ENCODE measurements around the gene RASGEF1C.
"Not testable (repeated sequence)": the region's sequence is repeated elsewhere in the genome, so short reads cannot be mapped to it uniquely, and the experiment has no call there.

Gene RASGEF1C

GRCh38 chr5:180097926-180098325 lies 111.1 kb downstream of the RASGEF1C start:
- TF ChIP-seq EZH2 (IDR thresholded peaks at IDR 0.05) (no peak), POLR2AphosphoS5 (IDR thresholded peaks at IDR 0.05; ENCODE audit: borderline replicate concordance, low read depth, low read length) (no peak), FOXP2 (optimal IDR thresholded peaks at IDR 0.05; ENCODE audit: control extremely low read depth, extremely low read length, insufficient read depth) (no peak)
- Histone ChIP-seq H3K9ac (ENCODE audit: insufficient read length) (no peak overlapping the region), H3K4me3 (no peak overlapping the region), H3K36me3 (ENCODE audit: insufficient read depth, low read length) (no peaks in the 10 kb centered on the region), H3K27ac (no peak overlapping the region), H3K9me3 (ENCODE audit: low read depth, low read length) (no peaks in the 10 kb centered on the region)
- DNase-seq (ENCODE audit: low read depth, low spot score): no peak

DNA sequence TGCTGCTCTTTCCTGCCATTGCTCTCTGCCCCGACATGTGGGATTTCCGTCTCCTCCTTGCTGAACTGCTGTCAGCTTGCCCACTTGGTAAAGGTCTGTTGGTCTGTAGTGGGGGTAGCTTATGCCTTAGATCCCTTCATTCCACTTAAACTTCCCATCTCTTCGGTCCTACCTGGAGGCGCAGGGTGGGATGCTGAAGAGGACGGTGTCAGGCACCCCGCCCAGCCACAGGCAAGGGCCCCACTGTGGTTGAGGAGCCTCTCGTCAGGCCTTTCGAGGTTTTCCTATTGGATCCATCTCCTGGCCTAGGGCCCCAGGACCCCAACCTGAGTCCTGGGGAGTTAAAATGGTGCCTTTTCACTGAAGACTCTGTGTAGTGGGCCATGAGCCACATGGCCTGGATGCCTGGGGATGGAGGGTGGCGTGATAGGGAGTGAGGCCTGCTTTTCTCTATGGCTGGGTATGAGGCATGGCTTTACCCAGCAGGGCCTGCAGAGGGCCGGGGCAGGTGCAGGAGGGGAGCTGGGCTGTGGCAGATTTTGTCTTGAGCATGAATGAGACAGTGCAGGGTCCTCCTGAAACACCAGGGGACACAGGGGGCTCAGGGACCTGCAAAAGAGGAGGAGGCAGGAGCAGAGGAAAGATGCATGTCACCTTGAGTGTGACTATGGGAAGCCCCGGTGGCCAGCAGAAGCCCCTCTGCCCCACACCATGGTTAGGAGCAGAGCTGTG lies 111.7 kb downstream of the RASGEF1C start:
- TF ChIP-seq FOXP2 (optimal IDR thresholded peaks at IDR 0.05; ENCODE audit: control extremely low read depth, extremely low read length, insufficient read depth): no peak
- no peak for TF ChIP-seq EZH2 (IDR thresholded peaks at IDR 0.05)
- TF ChIP-seq POLR2AphosphoS5 (IDR thresholded peaks at IDR 0.05; ENCODE audit: borderline replicate concordance, low read depth, low read length): no peak
- Histone ChIP-seq H3K4me3 (no peak overlapping the region), H3K9me3 (ENCODE audit: low read depth, low read length) (no peaks in the 10 kb centered on the region), H3K27ac (no peak overlapping the region), H3K9ac (ENCODE audit: insufficient read length) (no peak overlapping the region), H3K36me3 (ENCODE audit: insufficient read depth, low read length) (no peaks in the 10 kb centered on the region)
- DNase-seq (ENCODE audit: low read depth, low spot score): no peak

- H3K4me3 ChIP-seq: no peak overlapping the region
- H3K9me3 ChIP-seq (ENCODE audit: low read depth, low read length): no peaks in the 10 kb centered on the region
- no peak for DNase-seq (ENCODE audit: low read depth, low spot score)
- no peak overlapping the region for H3K9ac ChIP-seq (ENCODE audit: insufficient read length)
- H3K36me3 ChIP-seq (ENCODE audit: insufficient read depth, low read length): no peaks in the 10 kb centered on the region
- H3K27ac ChIP-seq: no peak overlapping the region
- TF ChIP-seq POLR2AphosphoS5 (IDR thresholded peaks at IDR 0.05; ENCODE audit: borderline replicate concordance, low read depth, low read length): no peak
These were observed 112.4 kb downstream of the RASGEF1C start for GRCh38 chr5:180096616-180097015.

- no peak for DNase-seq (ENCODE audit: low read depth, low spot score)
- no peak for TF ChIP-seq FOXP2 (optimal IDR thresholded peaks at IDR 0.05; ENCODE audit: control extremely low read depth, extremely low read length, insufficient read depth)
- no peak for TF ChIP-seq POLR2AphosphoS5 (IDR thresholded peaks at IDR 0.05; ENCODE audit: borderline replicate concordance, low read depth, low read length)
- no peak for TF ChIP-seq EZH2 (IDR thresholded peaks at IDR 0.05)
- no peaks in the 10 kb centered on the region for H3K9me3 ChIP-seq (ENCODE audit: low read depth, low read length)
- H3K27ac ChIP-seq: no peak overlapping the region
- no peak overlapping the region for H3K4me3 ChIP-seq
- H3K36me3 ChIP-seq (ENCODE audit: insufficient read depth, low read length): no peaks in the 10 kb centered on the region
- H3K9ac ChIP-seq (ENCODE audit: insufficient read length): no peak overlapping the region
These were observed 113.5 kb downstream of the RASGEF1C start for GRCh38 chr5:180095545-180095944.

DNA sequence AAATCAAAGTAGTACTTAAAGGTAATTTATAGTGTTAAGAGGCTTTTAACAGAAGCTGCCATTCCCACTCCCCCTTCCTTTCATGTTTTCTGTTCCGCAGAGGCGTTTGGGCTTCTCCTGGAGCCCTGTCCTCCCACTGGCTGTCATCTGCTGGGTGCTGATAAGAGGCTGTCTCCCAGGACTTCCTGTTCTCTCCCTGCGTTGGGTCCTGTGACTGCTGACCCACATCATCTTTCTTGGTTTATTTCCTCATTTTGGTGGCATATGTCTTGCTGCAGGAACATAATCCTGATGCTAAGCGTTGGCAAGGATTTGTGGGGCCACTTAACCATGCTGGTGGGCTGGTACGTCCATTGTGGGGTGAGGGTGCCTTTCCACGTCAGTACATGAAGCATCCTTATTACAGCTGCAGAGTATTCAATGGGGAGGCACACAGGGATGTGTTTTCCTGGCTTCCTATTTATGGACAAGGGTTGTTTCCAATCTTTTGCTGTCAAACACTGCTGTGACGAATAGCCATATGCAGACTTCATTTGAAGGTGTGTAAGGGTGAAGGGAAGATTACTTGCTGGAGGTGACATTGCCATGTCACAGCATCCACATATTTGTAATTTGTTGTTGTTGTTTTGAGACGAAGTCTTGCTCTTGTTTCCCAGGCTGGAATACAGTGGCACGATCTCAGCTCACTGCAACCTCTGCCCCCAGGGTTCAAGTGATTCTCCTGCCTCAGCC lies 115.2 kb downstream of the RASGEF1C start:
- no peak overlapping the region for H3K4me3 ChIP-seq
- H3K27ac ChIP-seq: no peak overlapping the region
- no peaks in the 10 kb centered on the region for H3K9me3 ChIP-seq (ENCODE audit: low read depth, low read length)
- H3K36me3 ChIP-seq (ENCODE audit: insufficient read depth, low read length): no peaks in the 10 kb centered on the region
- no peak for DNase-seq (ENCODE audit: low read depth, low spot score)
- no peak for TF ChIP-seq FOXP2 (optimal IDR thresholded peaks at IDR 0.05; ENCODE audit: control extremely low read depth, extremely low read length, insufficient read depth)
- no peak for TF ChIP-seq EZH2 (IDR thresholded peaks at IDR 0.05)
- no peak for TF ChIP-seq POLR2AphosphoS5 (IDR thresholded peaks at IDR 0.05; ENCODE audit: borderline replicate concordance, low read depth, low read length)
- H3K9ac ChIP-seq (ENCODE audit: insufficient read length): no peak overlapping the region

DNA sequence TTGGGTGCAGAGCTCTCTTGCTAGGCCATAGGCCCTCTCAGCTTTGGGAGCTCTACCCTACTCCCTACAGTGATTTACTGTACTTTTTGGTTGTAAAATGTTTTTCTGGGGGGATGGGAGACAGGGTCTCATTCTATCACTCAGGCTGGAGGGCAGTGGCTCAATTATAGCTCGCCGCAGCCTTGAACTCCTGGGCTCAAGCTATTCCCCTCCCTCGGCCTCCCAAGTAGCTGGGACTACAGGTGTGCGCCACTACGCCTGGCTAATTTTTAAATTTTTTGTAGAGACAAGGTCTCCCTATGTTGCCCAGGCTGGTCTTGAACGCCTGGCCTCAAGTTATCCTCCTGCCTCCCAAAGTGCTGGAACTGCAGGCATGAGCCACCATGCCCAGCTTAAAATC lies 115.8 kb downstream of the RASGEF1C start:
- Histone ChIP-seq H3K4me3 (no peak overlapping the region), H3K9ac (ENCODE audit: insufficient read length) (no peak overlapping the region), H3K9me3 (ENCODE audit: low read depth, low read length) (no peaks in the 10 kb centered on the region), H3K27ac (no peak overlapping the region), H3K36me3 (ENCODE audit: insufficient read depth, low read length) (no peaks in the 10 kb centered on the region)
- TF ChIP-seq FOXP2 (optimal IDR thresholded peaks at IDR 0.05; ENCODE audit: control extremely low read depth, extremely low read length, insufficient read depth) (no peak), EZH2 (IDR thresholded peaks at IDR 0.05) (no peak), POLR2AphosphoS5 (IDR thresholded peaks at IDR 0.05; ENCODE audit: borderline replicate concordance, low read depth, low read length) (no peak)
- no peak for DNase-seq (ENCODE audit: low read depth, low spot score)

GRCh38 chr5:180090769-180091546 lies 118.1 kb downstream of the RASGEF1C start:
- Histone ChIP-seq H3K4me3 (peak overlapping the region; percentile 81), H3K36me3 (ENCODE audit: insufficient read depth, low read length) (no peaks in the 10 kb centered on the region), H3K9me3 (ENCODE audit: low read depth, low read length) (no peaks in the 10 kb centered on the region), H3K27ac (no peak overlapping the region), H3K9ac (ENCODE audit: insufficient read length) (no peak overlapping the region)
- TF ChIP-seq POLR2AphosphoS5 (IDR thresholded peaks at IDR 0.05; ENCODE audit: borderline replicate concordance, low read depth, low read length) (no peak), FOXP2 (optimal IDR thresholded peaks at IDR 0.05; ENCODE audit: control extremely low read depth, extremely low read length, insufficient read depth) (no peak), EZH2 (IDR thresholded peaks at IDR 0.05) (no peak)
- no peak for DNase-seq (ENCODE audit: low read depth, low spot score)

- H3K4me3 ChIP-seq: peak overlapping the region; percentile 81
- H3K9me3 ChIP-seq (ENCODE audit: low read depth, low read length): no peaks in the 10 kb centered on the region
- no peak for DNase-seq (ENCODE audit: low read depth, low spot score)
- no peak for TF ChIP-seq FOXP2 (optimal IDR thresholded peaks at IDR 0.05; ENCODE audit: control extremely low read depth, extremely low read length, insufficient read depth)
- TF ChIP-seq EZH2 (IDR thresholded peaks at IDR 0.05): no peak
- peak; percentile 42; the same call in 1 of the 2 replicates for TF ChIP-seq POLR2AphosphoS5 (IDR thresholded peaks at IDR 0.05; ENCODE audit: borderline replicate concordance, low read depth, low read length)
- H3K36me3 ChIP-seq (ENCODE audit: insufficient read depth, low read length): no peaks in the 10 kb centered on the region
- peak overlapping the region; percentile 76 for H3K27ac ChIP-seq
- peak overlapping the region; percentile 65 for H3K9ac ChIP-seq (ENCODE audit: insufficient read length)
These were observed 118.8 kb downstream of the RASGEF1C start for GRCh38 chr5:180090098-180090768.

- not testable (repeated sequence) for DNase-seq (ENCODE audit: low read depth, low spot score); H3K9ac ChIP-seq (ENCODE audit: insufficient read length); H3K9me3 ChIP-seq (ENCODE audit: low read depth, low read length); H3K36me3 ChIP-seq (ENCODE audit: insufficient read depth, low read length); H3K4me3 ChIP-seq; H3K27ac ChIP-seq
These were observed 119.4 kb downstream of the RASGEF1C start for GRCh38 chr5:180089628-180090027.
